KMS-11 (cell line): ENCODE measurements around the gene CYP27A1.

Source experiments
- H2AFZ ChIP-seq: fragments of 200-600 bp; sonication (generic); 2 replicates; pipeline ENCODE4 v1.6.1; 2016; ENCODE audit warnings: antibody characterized with exemption, mixed run types, low read depth
- H3K27ac ChIP-seq: fragments of 200-600 bp; sonication (generic); 2 replicates; pipeline ENCODE4 v1.6.1; 2016; ENCODE audit warnings: mild to moderate bottlenecking, mixed run types
- H3K27me3 ChIP-seq: fragments of 200-600 bp; sonication (generic); 2 replicates; pipeline ENCODE4 v1.6.1; 2017; ENCODE audit warnings: mild to moderate bottlenecking, low read depth, mixed run types, moderate library complexity; ENCODE audit not compliant: insufficient read depth
- H3K36me3 ChIP-seq: fragments of 200-600 bp; sonication (generic); 2 replicates; pipeline ENCODE4 v1.6.1; 2017; ENCODE audit warnings: mild to moderate bottlenecking, mixed run types; ENCODE audit not compliant: insufficient read depth
- H3K4me1 ChIP-seq: fragments of 200-600 bp; sonication (generic); 2 replicates; pipeline ENCODE4 v1.6.1; 2016; ENCODE audit warnings: mild to moderate bottlenecking, low read depth, mixed run types; ENCODE audit not compliant: poor library complexity, severe bottlenecking
- H3K4me2 ChIP-seq: fragments of 200-600 bp; sonication (generic); 2 replicates; pipeline ENCODE4 v1.7.0; 2016; ENCODE audit warnings: mild to moderate bottlenecking, mixed run types
- H3K4me3 ChIP-seq: fragments of 200-600 bp; sonication (generic); IDR thresholded peaks from 2 replicates; pipeline ENCODE4 v1.6.1; 2017; ENCODE audit warnings: low read depth, low read length, mixed read lengths; ENCODE audit not compliant: insufficient read depth
- H3K79me2 ChIP-seq: fragments of 200-600 bp; sonication (generic); 2 replicates; pipeline ENCODE4 v1.6.1; 2016; ENCODE audit warnings: low read depth, mixed run types; ENCODE audit not compliant: insufficient read depth
- H3K9ac ChIP-seq: fragments of 200-600 bp; sonication (generic); 2 replicates; pipeline ENCODE4 v1.6.1; 2016; ENCODE audit warnings: mild to moderate bottlenecking, mixed run types
- H4K20me1 ChIP-seq: fragments of 200-600 bp; sonication (generic); 2 replicates; pipeline ENCODE4 v1.6.1; 2016; ENCODE audit warnings: mild to moderate bottlenecking, mixed run types; ENCODE audit not compliant: insufficient read depth
- TF ChIP-seq, protein P1 (sequence below): fragments of 200-600 bp; sonication (generic); conservative IDR thresholded peaks from 2 replicates; pipeline ENCODE4 v1.6.1; 2017; ENCODE audit warnings: low read depth, mild to moderate bottlenecking, antibody characterized with exemption, low read length, moderate library complexity, mixed read lengths

CYP27A1 gene

DNA sequence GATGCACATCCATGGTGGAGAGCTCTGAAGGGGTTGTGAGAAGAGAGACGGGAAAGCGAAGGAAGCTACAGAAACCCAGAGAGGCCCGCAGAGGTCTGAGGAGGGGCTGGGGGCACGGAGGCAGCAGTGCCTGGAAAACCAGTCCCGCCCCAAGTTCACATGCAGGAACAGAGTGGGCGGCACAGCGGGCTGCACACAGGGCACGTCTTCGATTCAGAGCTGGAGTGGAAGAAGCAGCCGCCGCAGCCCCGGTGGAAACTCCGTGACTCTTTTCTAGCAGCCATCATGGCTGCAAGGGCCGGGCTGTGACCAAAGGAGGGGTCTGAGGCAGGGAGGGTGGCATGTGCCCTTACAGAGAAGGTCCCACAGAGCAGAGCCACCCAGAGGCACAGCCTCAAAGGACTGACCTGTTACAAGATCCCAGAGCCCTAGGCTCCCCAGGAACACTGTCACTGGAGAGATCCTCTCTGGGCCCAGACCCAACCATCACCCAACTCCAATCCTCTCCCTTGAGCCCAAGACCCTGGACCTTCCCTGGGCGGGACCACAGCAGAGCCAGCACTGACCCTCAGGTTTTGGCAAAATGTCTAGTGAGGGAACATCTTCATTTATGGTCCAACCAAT is 38.9 kb downstream of the CYP27A1 start:
- H3K36me3 ChIP-seq, result no peaks in the 10 kb centered on the region
- H3K4me1 ChIP-seq, result no peaks in the 10 kb centered on the region
- no peak overlapping the region for H3K4me3 ChIP-seq
- no peak overlapping the region for H2AFZ ChIP-seq
- no peak overlapping the region for H3K4me2 ChIP-seq
- H3K79me2 ChIP-seq, result no peaks in the 10 kb centered on the region
- no peaks in the 10 kb centered on the region for H4K20me1 ChIP-seq
- no peak overlapping the region for H3K27ac ChIP-seq
- TF ChIP-seq, protein P1, sequence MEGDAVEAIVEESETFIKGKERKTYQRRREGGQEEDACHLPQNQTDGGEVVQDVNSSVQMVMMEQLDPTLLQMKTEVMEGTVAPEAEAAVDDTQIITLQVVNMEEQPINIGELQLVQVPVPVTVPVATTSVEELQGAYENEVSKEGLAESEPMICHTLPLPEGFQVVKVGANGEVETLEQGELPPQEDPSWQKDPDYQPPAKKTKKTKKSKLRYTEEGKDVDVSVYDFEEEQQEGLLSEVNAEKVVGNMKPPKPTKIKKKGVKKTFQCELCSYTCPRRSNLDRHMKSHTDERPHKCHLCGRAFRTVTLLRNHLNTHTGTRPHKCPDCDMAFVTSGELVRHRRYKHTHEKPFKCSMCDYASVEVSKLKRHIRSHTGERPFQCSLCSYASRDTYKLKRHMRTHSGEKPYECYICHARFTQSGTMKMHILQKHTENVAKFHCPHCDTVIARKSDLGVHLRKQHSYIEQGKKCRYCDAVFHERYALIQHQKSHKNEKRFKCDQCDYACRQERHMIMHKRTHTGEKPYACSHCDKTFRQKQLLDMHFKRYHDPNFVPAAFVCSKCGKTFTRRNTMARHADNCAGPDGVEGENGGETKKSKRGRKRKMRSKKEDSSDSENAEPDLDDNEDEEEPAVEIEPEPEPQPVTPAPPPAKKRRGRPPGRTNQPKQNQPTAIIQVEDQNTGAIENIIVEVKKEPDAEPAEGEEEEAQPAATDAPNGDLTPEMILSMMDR, result no peak
- H3K9ac ChIP-seq, result no peak overlapping the region
- H3K27me3 ChIP-seq, result no peaks in the 10 kb centered on the region

DNA sequence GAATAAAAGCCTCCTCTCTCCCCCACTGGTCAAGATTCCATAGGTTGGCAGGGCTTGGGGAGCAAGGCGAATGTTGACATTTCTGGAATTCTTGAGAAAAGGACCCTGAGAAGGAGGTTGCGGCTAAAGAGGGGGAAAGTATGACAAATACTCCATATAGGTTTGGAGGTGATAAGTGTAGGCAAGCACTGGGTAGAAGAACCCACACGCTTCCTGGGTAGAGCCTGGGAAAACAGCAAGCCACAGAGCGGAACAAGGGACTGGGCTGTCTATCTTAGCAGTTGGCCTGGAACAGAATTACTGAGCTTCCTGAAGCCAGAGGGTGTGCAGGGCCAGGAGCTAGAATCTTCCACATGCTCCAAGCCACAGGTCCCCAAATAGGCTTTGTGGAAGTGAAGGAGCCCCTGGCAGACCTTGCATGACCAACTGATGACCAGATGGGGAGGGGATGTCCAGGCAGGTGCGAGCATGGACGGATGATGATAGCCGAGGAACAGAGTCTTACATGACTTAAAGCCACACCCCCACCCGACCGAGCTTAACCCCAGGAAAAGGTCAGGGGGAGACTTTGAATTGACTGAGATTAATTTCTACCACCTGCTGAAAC is 39.8 kb downstream of the CYP27A1 start:
- no peaks in the 10 kb centered on the region for H3K79me2 ChIP-seq
- no peak overlapping the region for H3K4me2 ChIP-seq
- H3K27ac ChIP-seq, result no peak overlapping the region
- no peaks in the 10 kb centered on the region for H3K4me1 ChIP-seq
- no peaks in the 10 kb centered on the region for H3K36me3 ChIP-seq
- TF ChIP-seq, protein P1, result no peak
- no peaks in the 10 kb centered on the region for H4K20me1 ChIP-seq
- H3K9ac ChIP-seq, result no peak overlapping the region
- no peak overlapping the region for H3K4me3 ChIP-seq
- H3K27me3 ChIP-seq, result no peaks in the 10 kb centered on the region
- H2AFZ ChIP-seq, result no peak overlapping the region

DNA sequence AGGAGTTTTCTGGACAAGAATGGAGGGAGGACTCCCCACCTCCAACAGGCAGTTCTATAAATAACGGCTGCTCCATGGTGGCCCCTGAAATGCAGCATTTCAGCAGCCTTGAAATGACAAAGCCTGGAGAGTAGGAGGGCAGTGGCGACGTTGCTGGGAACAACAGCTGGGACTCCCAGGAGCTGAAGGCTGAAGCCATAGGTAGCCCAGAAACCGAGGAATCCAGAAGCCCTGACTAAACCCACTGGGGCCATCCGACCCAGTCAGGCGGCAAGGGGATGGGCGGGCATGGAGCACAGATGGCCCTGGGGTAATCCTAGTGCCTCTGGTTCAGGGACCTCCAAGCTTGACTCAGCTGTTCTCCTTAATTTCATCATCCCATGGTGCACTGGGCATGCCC is 40.7 kb downstream of the CYP27A1 start:
- Histone ChIP-seq H3K4me1 (no peaks in the 10 kb centered on the region), H3K79me2 (no peaks in the 10 kb centered on the region), H3K27me3 (no peaks in the 10 kb centered on the region), H3K27ac (no peak overlapping the region), H3K4me3 (no peak overlapping the region), H3K4me2 (no peak overlapping the region), H4K20me1 (no peaks in the 10 kb centered on the region), H3K9ac (no peak overlapping the region), H3K36me3 (no peaks in the 10 kb centered on the region), H2AFZ (no peak overlapping the region)
- TF ChIP-seq, protein P1, result no peak

DNA sequence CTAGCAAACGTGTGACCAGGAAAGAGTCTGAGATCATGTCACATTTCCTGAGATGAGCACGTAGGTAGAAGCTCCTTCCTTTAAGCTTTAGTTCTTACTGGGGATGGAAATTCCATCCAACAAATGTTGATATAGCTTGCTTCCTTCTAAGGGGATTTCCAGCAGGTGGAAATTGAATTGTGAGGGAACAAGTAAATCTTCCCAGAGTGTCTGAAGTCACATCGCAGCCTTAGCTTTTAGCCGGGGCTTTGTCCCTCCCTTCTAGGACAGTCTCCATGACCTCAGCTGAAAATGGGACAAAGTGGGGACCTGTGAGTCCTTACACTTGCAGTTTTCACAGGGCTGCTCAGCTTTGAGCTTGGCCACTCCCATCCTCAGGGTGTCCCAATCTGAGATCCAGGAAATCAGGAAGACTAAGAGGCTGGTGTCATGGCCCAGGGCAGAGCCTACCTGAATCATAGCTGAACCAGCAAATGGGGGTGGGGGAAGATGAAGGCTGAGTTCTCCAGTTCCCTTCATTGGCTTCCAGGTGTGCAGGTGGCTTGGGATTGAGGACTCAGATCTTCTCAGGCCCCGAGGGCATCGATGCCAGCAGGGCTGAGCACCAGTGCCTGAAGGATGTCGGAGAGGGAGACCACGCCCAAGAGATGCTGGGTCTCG is 41.4 kb downstream of the CYP27A1 start:
- H3K9ac ChIP-seq, result no peak overlapping the region
- no peaks in the 10 kb centered on the region for H3K4me1 ChIP-seq
- H4K20me1 ChIP-seq, result no peaks in the 10 kb centered on the region
- H3K27me3 ChIP-seq, result no peaks in the 10 kb centered on the region
- H3K27ac ChIP-seq, result no peak overlapping the region
- H3K36me3 ChIP-seq, result no peaks in the 10 kb centered on the region
- H3K79me2 ChIP-seq, result no peaks in the 10 kb centered on the region
- no peak overlapping the region for H3K4me2 ChIP-seq
- H2AFZ ChIP-seq, result no peak overlapping the region
- no peak overlapping the region for H3K4me3 ChIP-seq
- TF ChIP-seq, protein P1, result no peak
